GM18526 (cell line): ENCODE data around the gene FAM228B.

Source experiments
- POLR2A ChIP-seq: IDR thresholded peaks from 3 replicates; pipeline ENCODE4 v1.6.1; 2011; ENCODE audit not compliant: insufficient read length; ENCODE audit errors: extremely low read depth

FAM228B gene

GRCh38 chr2:24208490-24208889 is 85.2 kb downstream of the FAM228B start:
- no peak for TF ChIP-seq POLR2A

DNA sequence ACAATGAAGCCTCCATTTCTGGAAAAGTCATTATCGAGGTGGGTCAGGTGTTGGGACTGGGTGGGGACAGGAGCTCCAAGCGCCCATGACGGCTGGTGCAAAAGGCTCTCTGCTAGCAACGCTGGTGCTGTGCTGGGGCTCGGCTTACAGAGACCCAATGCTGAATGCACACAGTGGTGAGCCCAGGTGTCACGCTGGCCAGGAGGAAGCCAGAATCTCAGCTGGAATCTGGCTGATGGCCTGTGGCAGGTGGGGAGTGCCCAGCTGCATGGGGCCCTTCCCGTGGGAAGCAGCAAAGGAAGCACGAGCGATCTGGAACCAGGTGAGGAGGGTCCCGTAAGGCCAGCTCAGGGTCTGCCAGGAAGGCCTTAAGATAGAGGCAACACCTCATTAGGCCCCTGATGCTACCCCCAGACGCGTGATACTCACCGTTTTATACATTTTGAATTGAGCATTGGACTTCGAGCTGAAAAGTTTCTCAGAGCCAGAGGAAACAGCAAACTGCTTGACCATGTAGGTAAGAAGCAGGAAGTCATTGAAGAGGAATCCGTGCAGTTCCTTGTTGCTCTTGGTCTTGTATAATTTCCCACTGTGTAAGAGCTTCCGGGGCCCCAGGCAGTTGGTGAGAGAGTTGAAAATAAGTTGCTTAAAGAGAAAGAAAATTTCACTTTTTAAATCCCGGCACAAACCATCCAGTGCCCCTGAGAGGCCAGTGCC is 86.3 kb downstream of the FAM228B start:
- no peak for TF ChIP-seq POLR2A

GRCh38 chr2:24210106-24210455 is 86.8 kb downstream of the FAM228B start:
- TF ChIP-seq POLR2A: no peak

DNA sequence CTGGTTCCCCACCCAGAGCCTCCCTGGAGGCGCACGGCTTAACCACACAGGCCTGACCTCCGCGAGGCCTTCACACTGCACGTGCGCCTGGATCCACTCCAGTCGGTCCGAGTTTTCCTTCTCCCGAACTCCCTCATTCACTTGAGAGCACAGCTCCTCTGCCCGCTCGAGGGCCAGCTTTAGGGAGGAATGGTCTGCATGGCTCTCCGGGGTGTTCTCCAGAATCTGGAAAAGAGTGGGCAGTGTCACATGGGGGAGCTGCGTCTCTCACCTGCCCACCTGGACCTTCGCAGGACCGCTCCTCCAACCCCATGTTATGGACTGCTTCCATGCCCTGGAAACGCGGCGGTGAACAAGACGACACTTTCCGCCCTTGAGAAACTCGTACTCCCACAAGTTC is 87.5 kb downstream of the FAM228B start:
- no peak for TF ChIP-seq POLR2A

GRCh38 chr2:24211408-24211807 is 88.1 kb downstream of the FAM228B start:
- no peak for TF ChIP-seq POLR2A

DNA sequence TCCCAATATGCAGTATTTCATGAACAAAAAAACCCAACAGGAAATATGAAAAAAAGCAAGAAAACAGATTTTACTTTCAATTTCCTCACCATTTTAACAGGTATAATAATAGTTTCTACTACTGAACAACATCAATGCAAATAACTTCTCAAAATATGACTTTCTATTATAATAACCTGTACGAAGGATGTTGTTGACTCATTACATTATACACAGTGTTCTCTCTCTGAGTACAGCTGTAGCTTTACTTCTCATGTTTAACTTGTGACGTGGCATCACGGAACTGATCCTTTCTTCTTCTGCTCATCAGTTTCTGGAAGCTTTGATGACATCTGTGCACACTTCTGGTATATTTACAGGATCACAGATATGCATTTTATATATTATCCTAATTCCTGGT is 91.6 kb downstream of the FAM228B start:
- TF ChIP-seq POLR2A: no peak
